ENCODE measurements around the gene FOXI3.

FOXI3 gene

DNA sequence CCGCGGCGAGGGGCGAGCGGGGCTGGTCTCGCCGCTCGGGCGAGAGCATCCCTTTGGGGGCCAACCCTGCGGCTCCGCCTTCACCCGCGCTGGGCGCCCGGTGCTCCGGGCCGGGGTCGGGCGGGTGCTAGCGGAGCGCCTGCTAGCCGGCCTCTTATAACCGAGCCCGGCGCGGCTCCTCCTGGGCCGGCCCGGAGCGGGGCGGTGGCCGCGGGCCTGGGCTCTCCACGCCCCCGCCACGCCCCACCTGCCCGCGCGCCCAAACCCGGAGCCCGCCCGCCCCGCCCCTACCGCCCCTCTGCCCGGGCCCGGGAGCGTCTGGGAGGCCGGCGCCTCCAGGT is at the start of gene FOXI3:
FOXI3 (minus strand) TSS at position 129 of the 341 bp plus-strand sequence. CDS start 158 bp downstream, outside the sequence.
- no peak for DNase-seq

DNA sequence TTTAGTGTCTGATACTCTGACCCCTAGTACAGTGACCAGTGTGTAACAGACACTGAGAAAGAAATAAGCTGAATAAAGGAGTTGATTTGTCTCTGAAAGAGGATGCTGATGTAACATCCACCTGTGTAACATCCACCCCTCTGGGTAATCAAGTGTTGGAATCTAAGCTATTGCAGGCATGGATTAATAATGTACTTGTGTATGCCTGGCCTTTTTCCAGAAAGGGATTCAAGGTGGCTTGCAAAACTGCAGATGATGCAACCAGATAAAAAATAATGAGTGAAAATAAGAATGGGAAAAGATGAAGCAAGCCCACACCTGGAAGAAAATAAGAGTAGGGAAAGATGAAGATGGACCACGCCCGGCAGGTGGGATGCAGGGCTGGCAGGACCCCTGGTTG is 48.2 kb upstream of the FOXI3 start:
- DNase-seq = no peak

DNA sequence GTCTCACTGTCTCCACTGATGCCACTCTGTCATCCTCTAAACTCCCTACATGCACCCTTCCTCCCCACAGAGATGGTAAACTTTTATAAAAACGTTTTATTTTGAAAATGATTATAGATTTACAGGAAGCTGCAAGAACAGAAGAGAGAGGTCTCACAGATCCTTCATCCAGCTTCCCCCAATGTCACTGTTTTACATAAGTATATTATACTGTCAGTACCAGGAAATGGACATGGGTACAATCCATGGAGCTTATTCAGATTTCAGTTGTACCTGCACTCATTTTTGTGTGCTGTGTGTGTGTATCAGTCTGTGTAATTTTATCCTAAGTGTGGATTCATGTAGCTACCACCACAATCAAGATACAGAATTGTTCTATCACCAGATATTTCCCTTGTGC is 46.7 kb upstream of the FOXI3 start:
- no peak for DNase-seq

DNA sequence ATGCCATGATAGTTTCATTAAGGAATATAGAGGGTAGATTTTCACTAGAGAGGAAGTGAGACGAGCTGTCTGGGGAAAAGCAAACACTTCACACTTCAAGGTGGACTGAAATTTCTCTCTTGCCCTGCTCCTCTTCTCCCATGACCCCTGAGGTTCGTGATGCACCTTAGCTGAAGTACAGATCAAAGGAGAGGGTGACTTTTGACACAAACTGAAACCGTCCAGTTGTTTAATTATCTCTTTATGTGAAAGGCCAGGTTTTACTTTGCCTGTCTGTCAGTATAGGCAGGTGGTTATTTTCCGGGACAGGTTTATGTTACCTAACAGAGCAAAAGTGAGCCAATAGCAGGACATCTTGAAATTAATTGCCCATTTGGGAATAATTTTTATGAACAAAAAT is 41.0 kb upstream of the FOXI3 start:
- DNase-seq = no peak

DNA sequence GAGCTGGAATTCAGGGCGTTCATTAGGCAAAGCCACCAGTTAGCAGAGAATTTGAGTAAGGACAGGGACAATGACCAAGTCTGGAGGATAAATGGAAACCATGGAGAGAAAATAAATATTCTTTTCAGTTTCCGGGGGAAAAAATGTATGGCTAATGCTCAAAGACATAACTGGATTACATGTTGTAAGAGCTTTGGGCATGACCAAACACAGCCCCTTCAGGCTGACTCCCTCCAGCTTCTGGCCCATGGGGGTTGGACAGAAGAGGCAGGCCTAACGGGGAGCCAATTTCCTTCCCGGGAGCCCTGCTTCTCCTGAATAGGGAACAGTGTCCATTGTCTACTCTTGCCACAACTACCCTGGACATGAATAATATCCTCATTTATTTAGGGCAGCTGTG is 39.5 kb upstream of the FOXI3 start:
- no peak for DNase-seq

DNA sequence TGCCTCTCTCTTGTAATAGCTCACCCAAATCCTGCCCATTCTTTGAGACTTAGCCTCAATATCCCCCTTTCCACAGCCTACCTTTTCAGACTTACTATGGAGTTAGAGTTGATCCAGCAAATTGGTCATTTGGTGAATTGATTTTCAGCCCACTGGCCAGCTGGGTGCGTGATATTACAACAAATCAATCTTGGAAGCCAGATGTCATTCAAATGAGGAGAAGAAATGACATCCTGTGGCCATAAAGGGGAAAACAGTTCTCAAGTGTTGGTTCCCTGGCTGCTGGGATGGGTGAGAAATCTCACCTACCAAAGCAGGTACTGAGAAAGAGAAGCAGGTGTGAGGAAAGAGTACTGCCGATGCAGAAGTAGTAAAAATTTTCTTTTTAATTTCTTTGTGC is 36.7 kb upstream of the FOXI3 start:
- DNase-seq = no peak

DNA sequence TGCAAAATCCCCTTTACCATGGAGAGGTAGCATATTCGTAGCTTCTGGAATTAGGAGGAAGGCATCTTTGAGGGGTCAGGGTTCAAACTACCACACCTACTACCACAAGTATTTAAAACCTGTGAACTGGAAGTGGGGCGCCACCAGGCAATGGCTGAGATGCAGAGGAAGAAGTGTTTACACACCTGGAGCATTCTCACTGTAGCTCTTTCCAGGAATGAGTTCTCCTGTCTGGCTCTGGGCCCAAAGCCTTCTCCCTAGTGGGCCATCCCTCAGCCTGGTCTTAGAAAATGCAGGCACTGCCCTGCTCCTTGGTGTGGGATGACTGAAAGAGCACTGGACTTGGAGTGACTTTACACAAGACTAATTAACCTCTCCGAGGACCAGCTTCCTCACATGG is 30.7 kb upstream of the FOXI3 start:
- DNase-seq = no peak

DNA sequence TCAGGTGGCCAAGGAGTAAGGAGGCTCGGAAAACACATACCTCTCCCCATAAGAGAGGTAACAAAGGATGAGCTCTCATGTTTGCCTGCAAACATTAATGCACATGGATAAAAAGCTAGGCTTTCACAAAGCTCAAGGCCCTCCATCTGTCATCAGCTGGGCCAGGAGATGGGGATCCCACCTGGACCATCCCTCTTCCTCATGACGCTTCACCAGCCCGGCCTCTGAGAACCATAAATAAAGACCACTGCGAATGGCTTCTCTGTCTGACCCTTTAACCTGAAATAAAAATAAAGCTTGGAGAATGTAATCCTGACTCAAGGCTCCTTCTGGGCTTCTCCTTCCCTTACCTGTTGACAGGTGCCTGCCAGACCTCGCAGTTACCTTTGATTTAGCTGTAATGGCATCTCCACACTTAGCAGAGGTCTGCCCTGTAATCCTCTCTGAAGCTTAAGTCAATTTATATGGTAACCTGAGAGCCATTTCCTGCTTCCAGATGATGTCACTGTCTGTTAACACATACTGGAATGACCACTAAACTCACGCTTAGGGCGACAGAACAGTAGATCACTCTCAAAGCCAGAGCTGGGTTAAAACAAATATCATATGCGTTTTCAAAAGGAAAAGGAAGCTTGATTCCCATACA is 29.3 kb upstream of the FOXI3 start:
- DNase-seq = peak in 1 of 2 experiments; percentile 28

DNA sequence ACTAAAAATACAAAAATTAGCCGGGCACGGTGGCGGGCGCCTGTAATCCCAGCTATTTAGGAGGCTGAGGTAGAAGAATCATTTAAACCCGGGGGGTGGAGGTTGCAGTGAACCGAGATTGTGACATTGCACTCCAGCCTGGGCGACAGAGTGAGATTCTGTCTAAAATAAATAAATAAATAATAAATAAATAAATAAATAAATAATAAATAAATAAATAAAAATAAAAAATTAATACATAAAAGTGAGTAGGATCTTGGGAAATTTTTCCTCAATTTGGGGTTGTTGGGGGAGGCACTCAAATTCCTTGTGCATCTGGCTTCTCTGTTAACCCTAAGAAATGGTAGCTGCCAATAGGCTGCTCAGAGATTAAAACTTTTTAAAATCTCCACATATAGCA is 20.3 kb upstream of the FOXI3 start:
- DNase-seq = no peak

DNA sequence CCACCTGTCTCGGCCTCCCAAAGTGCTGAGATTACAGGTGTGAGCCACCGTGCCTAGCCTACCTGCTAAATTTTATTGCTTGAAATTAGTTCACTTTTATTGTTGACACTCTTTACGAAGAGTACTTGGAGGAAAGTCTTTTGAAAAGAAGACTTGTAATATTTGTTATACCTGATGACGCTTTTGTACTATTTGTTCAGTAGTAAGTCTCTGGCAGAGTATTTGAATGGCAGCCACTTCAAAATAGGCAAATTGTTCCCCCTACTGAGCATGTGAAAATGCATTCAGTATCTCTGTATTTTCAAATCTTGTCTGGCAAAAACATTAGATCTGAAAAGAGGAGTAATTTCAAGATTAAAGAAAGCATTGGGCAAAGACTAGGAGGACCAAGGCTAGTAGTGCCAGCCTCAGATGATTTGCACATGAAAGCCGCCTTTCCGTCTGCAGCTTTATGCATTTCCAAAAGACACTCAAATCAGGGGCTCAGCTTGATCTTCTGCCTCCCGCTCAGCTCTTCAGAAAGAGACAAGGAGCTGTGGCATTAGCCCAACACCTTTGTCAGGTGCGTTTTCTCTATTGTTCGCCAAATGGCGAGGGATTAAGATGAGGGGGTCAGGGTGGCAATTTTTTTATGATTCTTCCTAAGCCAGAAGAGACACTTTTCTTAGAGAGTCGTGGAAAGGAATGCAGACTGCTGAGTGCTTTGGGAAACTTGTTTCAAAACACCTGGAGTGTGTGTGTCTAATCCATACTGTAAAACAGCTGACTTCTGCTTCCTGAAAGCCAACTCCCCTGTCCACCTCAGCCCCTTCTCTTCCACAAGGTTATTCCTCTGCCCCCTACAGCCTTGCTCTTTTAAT is 18.8 kb upstream of the FOXI3 start:
- no peak for DNase-seq

DNA sequence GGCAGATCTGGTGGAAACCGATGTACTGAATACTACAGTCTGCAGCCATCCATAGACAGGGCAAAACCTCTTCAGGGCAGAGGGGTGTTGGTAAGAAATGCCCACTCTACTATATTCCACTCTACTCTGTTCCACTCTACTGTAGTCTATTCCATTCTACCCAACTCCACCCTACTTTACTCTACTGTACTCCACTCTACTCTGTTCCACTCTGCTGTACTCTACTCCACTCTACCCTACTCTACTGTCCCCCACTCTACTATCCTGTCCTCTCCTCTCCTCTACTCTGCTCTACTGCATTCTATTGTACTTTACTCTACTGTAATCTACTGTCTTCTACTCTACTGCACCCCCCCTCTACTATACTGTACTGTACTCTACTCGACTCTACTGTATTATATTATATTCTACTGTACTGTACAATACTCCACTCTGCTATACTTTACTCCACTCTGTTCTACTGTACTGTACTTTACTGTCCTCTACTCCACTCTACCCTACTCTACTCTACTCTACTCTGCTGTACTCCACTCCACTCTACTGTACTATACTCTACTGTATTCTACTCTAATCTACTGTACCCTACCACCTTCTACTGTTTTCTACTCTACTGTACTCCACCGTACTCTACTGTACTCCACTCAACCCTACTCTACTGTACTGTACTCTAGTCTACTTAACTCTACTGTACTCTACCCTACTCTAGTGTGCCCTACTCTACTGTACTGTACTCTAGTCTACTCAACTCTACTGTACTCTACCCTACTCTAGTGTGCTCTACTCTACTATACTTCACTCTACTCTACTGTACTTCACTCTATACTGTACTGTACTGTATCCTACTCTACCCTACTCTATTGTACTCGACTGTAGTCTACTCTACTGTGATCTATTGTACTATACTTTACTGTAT is 17.0 kb upstream of the FOXI3 start:
- no peak for DNase-seq

DNA sequence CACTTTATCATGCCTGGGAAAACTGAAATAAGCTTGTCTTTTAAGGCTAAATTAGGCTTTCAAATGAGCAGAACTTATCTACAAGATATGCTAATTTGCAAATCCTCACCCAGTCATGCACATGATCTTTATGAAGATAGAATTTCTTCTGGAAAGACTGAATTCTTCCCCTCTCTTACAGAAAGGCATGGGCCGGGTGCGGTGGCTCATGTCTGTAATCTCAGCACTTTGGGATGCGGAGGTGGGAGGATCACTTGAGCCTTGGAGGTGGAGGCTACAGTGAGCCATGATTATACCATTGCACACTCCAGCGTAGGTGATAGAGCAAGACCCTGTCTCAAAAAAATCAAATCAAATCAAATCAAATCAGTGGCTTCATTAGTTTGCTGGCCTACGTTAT is 11.7 kb upstream of the FOXI3 start:
- no peak for DNase-seq

DNA sequence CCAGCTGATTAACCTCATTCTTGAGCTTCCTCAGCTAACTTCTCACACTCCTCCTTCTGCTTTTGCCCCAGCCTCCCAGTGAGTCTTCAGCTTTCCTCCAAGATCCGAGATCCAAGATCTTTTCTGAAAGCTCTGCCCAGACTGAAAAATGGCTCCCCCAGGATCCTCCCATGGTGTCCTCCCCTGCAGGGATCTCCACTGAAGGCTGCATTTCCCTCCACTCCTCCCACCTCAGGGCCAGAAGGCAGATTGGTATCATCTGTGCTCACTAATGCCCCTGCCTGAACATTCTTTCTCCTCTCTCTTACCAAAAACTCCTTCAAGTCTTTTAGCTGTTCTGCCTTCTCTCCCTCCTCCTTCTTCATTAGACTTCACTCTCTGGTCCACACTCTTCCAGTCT is 6.1 kb upstream of the FOXI3 start:
- DNase-seq = no peak

DNA sequence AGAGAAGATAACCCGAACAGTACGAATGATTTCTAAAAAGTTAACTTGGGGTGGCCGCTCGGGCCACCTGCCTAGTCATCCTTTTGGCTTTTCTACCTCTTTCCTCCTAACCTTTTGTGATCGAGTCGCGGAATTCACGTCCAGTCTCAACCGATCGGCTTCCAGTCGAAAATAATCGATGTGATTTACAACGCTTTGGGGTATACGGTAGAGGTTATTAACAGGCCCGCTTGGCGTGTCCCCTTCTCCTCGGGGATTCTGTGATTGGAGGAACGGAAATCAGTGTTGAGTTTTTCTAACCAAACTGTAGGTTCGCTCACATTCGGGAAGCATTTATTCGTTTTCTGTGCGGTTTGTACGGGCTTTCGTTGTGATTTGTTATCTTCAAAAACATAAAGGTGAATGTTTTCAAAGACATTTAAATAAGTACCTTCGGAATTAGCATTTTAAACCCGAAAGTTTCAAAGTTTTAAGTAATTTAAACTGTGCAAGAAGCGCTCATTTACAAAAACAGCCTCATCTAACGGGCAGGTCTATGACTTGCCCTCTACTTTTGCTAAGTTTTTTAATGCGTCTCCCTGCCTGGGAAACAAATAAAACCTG is 588 bp upstream of the FOXI3 start:
- DNase-seq = no peak

DNA sequence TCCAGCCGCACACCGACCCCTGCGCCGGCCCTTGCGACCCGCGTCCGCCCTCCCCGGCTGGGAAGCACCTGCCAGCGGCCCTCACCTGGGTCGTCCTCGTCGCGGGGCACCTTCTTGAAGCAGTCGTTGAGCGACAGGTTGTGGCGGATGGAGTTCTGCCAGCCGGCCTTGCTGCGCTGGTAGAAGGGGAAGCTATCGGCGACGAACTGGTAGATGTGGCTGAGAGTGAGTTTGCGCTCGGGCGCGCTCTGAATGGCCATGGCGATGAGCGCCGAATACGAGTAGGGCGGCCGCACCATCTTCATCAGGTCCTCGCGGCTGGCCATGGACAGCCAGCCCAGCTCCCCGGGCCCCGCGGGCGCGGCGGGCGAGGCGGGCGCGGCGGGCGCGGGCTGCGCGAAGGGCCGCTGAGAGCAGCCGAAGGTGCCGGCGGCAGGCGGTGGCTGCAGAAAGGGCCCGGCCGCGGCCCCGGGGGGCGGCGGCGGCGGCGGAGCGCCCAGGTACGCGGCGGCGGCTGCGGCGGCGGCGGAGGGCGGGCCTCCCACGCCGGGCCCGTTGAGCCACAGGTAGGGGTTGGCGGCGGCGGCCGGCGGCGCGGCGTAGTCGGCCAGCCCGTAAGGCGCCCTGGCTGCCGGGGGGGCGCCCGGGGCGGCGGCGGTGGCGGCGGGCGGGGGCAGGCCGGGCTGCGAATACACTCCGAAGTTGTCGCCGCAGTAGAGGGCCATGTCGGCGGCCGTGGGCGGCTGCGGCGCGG is 505 bp downstream of the FOXI3 start:
- no peak for DNase-seq

DNA sequence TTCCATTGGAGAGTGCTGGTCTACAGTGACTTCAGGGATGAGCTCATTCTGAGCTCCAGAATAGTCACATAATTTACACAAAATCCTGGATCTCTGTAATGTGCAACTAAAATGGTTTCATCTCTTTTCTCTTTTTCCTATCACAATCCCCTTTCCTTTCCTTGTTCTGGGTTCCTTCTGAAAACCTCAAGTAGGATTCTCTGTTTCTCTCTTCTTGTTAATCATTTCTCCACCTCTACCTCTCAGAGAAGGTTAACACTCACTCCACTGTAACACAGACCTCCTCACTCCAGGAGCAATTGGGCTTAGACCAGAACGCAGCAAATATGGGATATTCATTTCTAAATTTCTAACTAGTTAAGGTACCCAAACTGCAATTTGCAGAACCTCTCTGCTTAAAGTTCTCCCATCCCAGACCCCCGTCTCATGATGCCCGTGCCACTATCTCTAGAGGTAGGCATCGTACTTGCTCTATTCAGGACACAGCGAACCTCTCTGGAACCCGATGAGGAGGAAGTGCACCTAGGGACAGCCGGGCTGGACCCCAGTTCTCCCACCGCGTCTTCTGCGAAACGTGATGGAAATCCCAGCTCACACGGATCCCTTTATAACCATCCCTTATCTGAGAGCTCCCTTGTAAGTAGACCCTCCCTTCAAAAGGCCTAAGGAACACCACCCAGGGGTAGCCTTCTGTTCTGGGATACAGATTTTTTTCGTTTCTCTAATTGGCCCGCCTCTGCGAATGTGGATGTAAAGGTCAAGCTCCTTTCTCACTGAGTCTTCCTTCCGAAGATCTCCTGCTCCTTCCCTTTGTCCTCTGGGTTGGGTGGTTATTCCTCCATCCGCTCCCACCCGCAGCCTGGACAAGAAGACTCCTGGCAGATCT is 1.3 kb downstream of the FOXI3 start:
- no peak for DNase-seq

DNA sequence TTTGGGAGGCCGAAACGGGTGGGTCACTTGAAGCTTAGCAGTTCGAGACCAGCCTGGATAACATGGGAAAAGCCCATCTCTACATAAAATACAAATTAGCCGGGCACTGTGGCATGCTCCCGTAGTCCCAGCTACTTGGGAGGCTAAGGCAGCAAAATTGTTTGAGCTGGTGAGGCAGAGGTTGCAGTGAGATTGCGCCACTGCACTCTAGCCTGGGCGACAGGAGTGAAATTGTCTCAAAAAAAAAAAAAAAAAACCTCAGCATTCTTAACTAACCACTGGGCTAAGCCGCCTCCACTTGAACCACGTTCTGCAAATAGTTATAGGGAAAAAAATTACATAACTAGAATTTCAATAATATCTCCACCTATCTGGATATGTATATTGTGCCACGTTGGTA is 2.3 kb downstream of the FOXI3 start:
- DNase-seq = no peak

DNA sequence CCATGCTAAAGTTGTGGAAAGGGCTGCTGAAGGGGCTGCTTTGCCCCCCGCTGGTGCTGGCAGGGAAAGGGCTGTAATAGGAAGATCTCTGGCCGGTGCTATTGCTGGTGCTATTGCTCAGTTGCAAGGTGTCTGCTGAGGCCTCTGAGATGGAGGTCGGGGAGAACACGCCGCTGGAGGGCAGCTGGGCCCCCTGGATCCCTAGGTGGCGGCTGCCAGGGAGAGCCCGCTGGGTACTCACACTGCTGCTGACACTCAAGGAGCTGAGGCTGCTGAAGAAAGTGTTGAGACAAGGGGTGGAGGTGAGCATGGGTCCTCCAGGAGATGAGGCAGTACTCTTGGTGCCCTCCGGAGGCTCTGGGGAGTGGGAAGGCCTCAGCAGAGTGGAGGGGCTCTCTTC is 4.2 kb downstream of the FOXI3 start:
- DNase-seq = no peak

DNA sequence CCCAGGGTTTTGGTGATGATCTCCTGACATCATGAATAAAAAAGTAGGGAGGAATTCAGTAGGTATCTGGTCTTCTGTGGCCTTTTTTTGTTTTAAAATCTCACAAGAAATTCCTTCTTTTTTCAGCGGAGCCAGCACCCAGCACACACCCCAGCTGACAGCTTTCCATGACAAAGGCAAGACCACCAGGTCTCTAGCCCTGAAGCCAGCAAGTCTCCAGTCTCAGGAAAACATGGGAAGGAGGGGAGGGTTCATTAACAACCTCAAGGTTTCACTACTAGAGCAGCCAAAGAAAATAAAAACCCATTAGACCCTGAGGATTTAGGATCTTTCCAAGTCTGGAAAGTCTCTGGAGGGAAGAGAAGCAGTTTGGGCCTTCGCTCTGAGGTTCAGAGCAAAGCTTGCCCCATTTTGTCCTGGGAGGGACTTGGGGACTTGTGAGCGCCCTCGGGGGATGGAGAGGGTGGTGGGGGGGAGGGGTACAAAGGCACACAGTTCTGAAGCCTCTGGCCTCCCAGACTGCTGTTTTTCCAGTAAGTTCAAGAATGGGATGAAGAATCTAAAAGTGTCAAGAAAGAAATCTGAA is 9.0 kb downstream of the FOXI3 start:
- no peak for DNase-seq

DNA sequence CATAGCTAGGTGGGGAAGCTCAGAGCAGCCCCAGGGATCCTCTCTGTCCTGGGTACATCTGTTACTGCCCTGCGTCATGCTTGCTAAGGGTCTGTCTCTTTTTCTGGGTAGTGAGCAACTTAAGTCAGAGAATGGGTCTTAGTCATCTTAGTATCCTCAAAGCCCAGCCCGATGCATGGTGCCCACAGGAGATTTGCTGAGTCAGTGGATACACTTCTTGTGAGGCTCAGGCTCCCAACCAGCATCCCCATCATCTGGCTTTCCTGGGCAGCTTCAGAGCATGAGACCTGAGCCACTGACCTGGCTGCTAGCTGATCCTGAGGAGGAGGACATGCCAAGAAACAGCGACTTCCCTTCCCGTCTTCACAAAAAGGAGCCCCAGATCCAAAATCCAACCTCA is 10.0 kb downstream of the FOXI3 start:
- DNase-seq = no peak

DNA sequence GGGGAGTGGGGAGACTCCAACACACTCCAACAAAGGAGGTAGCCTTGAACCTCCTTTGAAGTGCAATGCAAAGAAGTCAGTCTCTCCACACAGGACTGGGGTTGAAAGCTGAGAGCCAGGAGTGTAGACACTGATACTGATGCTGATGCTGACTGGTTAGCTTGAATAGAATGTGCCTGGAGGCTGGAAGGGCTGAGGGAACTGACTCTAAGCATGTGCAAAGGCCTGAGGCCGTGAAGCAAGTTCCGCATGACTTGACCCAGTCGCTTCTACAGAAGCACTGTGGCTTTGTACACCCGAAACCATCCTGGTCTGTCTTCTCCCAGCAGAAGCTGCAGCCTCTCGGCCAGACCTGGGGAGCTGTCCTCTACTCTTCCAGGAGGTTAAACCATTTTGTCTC is 10.4 kb downstream of the FOXI3 start:
- no peak for DNase-seq
